A549 (cell line): ENCODE measurements around the gene ENGASE. TPM values are rescaled to one million over a fixed set of nuclear protein-coding genes. Genes with fewer than 3 reads are reported as not detected.

Experiments used
- ATAC-seq, 2 experiments: fragments of 200-7000 bp in 1 of 2; fragments of >200 bp in 1 of 2; cut with Nextera tagmentation in 1 of 2; cut with Tn5 transposase in 1 of 2; 3 replicates each; pipeline versions ENCODE4 v1.8.0 to v1.9.1; 2018 to 2020; ENCODE audit warnings: mild to moderate bottlenecking in 1 of 2, moderate library complexity in 1 of 2
- CTCF ChIA-PET: fragments of 300-600 bp; sonication (Branson Sonifier 250); formaldehyde crosslinking; extraction: SDS; loops from one replicate; lab custom pipeline; 2021; ENCODE audit warnings: antibody characterized with exemption, inconsistent platforms; lab: Yijun Ruan, JAX
- POLR2A ChIA-PET: fragments of 350-600 bp; formaldehyde crosslinking; extraction: SDS; loops from one replicate; lab custom pipeline; 2021; ENCODE audit warnings: antibody characterized with exemption, inconsistent platforms; lab: Yijun Ruan, JAX
- DNase-seq, 2 experiments: peaks; one replicate each; pipeline versions ENCODE4 v3.0.0 to v3.0.0-alpha.2; 2011 to 2016; ENCODE audit warnings: low read depth in 1 of 2, low spot score in 1 of 2
- FAIRE-seq: peaks from 2 replicates; lab custom pipeline; 2011; peaks lifted over from hg19 to GRCh38; lab: Jason Lieb, UNC
- H3K27ac ChIP-seq, 2 experiments: fragments of >200 bp; sonication (Bioruptor Twin); formaldehyde crosslinking; 3 replicates each; pipeline ENCODE4 v1.5.1; 2016 to 2017
- H3K4me1 ChIP-seq: fragments of >200 bp; sonication (Bioruptor Twin); formaldehyde crosslinking; 3 replicates; pipeline ENCODE4 v1.6.1; 2016
- H3K4me2 ChIP-seq: fragments of >200 bp; sonication (Bioruptor Twin); formaldehyde crosslinking; 3 replicates; pipeline ENCODE4 v1.6.1; 2016
- H3K4me3 ChIP-seq: fragments of >200 bp; sonication (Bioruptor Twin); formaldehyde crosslinking; 3 replicates; pipeline ENCODE4 v1.5.1; 2016
- H3K9me3 ChIP-seq: fragments of >200 bp; sonication (Bioruptor Twin); formaldehyde crosslinking; 3 replicates; pipeline ENCODE4 v1.6.1; 2016
- ATOH8 ChIP-seq: fragments of 250-450 bp; sonication (Bioruptor Pico); IDR thresholded peaks from 2 replicates; pipeline ENCODE4 v1.5.0; 2020; ENCODE audit warnings: low read depth, mild to moderate bottlenecking, moderate library complexity
- CBX8 ChIP-seq: fragments of 200-600 bp; sonication (generic); IDR thresholded peaks from 2 replicates; pipeline ENCODE4 v1.6.1; 2016
- CHD2 ChIP-seq: fragments of 150-350 bp; IDR thresholded peaks from 2 replicates; pipeline ENCODE4 v1.6.1; 2014; ENCODE audit warnings: low read length; ENCODE audit not compliant: partially characterized antibody
- EHF ChIP-seq: fragments of 250-450 bp; sonication (Bioruptor Pico); IDR thresholded peaks from 2 replicates; pipeline ENCODE4 v1.5.0; 2020; ENCODE audit warnings: mild to moderate bottlenecking
- ESRRA ChIP-seq: fragments of 150-350 bp; IDR thresholded peaks from 2 replicates; pipeline ENCODE4 v1.6.1; 2014; ENCODE audit warnings: mild to moderate bottlenecking, low read length, borderline replicate concordance
- FOSL2 ChIP-seq, 2 experiments: fragments of 450-650 bp in 1 of 2; fragments of >200 bp in 1 of 2; sonication (Bioruptor Twin) in 1 of 2; formaldehyde crosslinking; IDR thresholded peaks; 2 replicates each; pipeline versions ENCODE4 v1.5.0 to v1.6.1; 2016 to 2020; ENCODE audit warnings: mild to moderate bottlenecking in 1 of 2, moderate library complexity in 1 of 2
- GATA3 ChIP-seq: IDR thresholded peaks from 2 replicates; pipeline ENCODE4 v1.6.1; 2012; ENCODE audit warnings: borderline replicate concordance
- HDAC2 ChIP-seq: fragments of 200-600 bp; sonication (generic); IDR thresholded peaks from 2 replicates; pipeline ENCODE4 v1.6.1; 2016
- HES2 ChIP-seq: fragments of >200 bp; sonication (Bioruptor Twin); formaldehyde crosslinking; IDR thresholded peaks from 2 replicates; pipeline ENCODE4 v1.6.1; 2016
- HEYL ChIP-seq: fragments of 250-450 bp; sonication (Bioruptor Pico); IDR thresholded peaks from 2 replicates; pipeline ENCODE4 v1.8.0; 2021; ENCODE audit warnings: mild to moderate bottlenecking, moderate library complexity
- HMGXB4 ChIP-seq: fragments of 250-450 bp; sonication (Bioruptor Pico); IDR thresholded peaks from 2 replicates; pipeline ENCODE4 v1.5.0; 2021; ENCODE audit warnings: mild to moderate bottlenecking, moderate library complexity, borderline replicate concordance
- KDM1A ChIP-seq: fragments of 200-600 bp; sonication (generic); IDR thresholded peaks from 2 replicates; pipeline ENCODE4 v1.6.1; 2016; ENCODE audit warnings: low read depth, mild to moderate bottlenecking
- MAZ ChIP-seq: fragments of 150-350 bp; IDR thresholded peaks from 2 replicates; pipeline ENCODE4 v1.6.1; 2014; ENCODE audit warnings: antibody characterized with exemption, low read depth, low read length, borderline replicate concordance
- MYC ChIP-seq: IDR thresholded peaks from 2 replicates; pipeline ENCODE4 v1.6.1; 2012; ENCODE audit warnings: mild to moderate bottlenecking, inconsistent platforms, low read length, improper control_type of control experiment, borderline replicate concordance
- NPAS2 ChIP-seq: fragments of 250-450 bp; sonication (Bioruptor Pico); IDR thresholded peaks from 2 replicates; pipeline ENCODE4 v1.8.0; 2022; ENCODE audit warnings: mild to moderate bottlenecking, moderate library complexity, borderline replicate concordance
- PHF8 ChIP-seq: fragments of 200-600 bp; sonication (generic); IDR thresholded peaks from 2 replicates; pipeline ENCODE4 v1.6.1; 2016; ENCODE audit warnings: low read depth, mild to moderate bottlenecking, antibody characterized with exemption, moderate library complexity, borderline replicate concordance
- POLR2A ChIP-seq: IDR thresholded peaks from 2 replicates; pipeline ENCODE4 v1.6.1; 2012; ENCODE audit warnings: mild to moderate bottlenecking, low read length
- POLR2AphosphoS2 ChIP-seq: conservative IDR thresholded peaks from 2 replicates; pipeline ENCODE4 v1.6.1; 2012; ENCODE audit warnings: low read length, improper control_type of control experiment, inconsistent platforms
- RARB ChIP-seq: fragments of 250-450 bp; sonication (Bioruptor Pico); IDR thresholded peaks from 2 replicates; pipeline ENCODE4 v1.8.0; 2021; ENCODE audit warnings: mild to moderate bottlenecking, moderate library complexity
- RFX5 ChIP-seq: fragments of 450-650 bp; IDR thresholded peaks from 2 replicates; pipeline ENCODE4 v1.7.1; 2014; ENCODE audit warnings: antibody characterized with exemption, mild to moderate bottlenecking, moderate library complexity
- RNF2 ChIP-seq: fragments of 200-600 bp; sonication (generic); IDR thresholded peaks from 2 replicates; pipeline ENCODE4 v1.6.1; 2016; ENCODE audit warnings: low read depth, mild to moderate bottlenecking, antibody characterized with exemption, moderate library complexity, borderline replicate concordance
- TP53 ChIP-seq: fragments of 250-450 bp; sonication (Bioruptor Pico); IDR thresholded peaks from 2 replicates; pipeline ENCODE4 v1.5.0; 2021; ENCODE audit warnings: mild to moderate bottlenecking, moderate library complexity
- ZNF302 ChIP-seq: fragments of 250-450 bp; sonication (Bioruptor Pico); IDR thresholded peaks from 2 replicates; pipeline ENCODE4 v1.9.0; 2021; ENCODE audit warnings: inconsistent platforms, mild to moderate bottlenecking, moderate library complexity
- WGBS: methylation state at CpG from one replicate; pipeline ENCODE4 v1.1.6; 2017; ENCODE audit errors: missing lambda C conversion rate; 5-methylcytosine and 5-hydroxymethylcytosine counted together
- polyA plus RNA-seq, 4 experiments: library from polyadenylated mRNA; depleted of rRNA in 3 of 4; stranded (reverse); fragments of >200 nt; fragmentation: RNase III in 1 of 4; extraction: RNeasy Plus Mini Kit Qiagen cat#74134 plus additional on column Dnase treatment in 1 of 4; gene quantifications; 2 replicates in 3 of 4; 3 replicates in 1 of 4; pipeline ENCODE4 v1.2.3, GENCODE V29; 2011 to 2017

Gene ENGASE
- polyA plus RNA-seq, 2 of the 4 experiments (the other 2 are of a cell fraction) = 13.4 to 41.7 TPM

GRCh38 chr17:79070266-79070880, 4.3 kb upstream of the ENGASE start:
- H3K27ac ChIP-seq = no peak overlapping the region
- CTCF ChIA-PET = interaction anchor here (1.6 to 10.9 kb wide), 7 partner anchors 11 to 322 kb away, joined by 5 to 147 read pairs (median 14); no protein-coding TSS in a partner anchor
- H3K4me1 ChIP-seq = peaks cover 4% of the 10 kb centered on the region; the same call in 1 of the 3 replicates
- no peak overlapping the region for H3K4me2 ChIP-seq
- H3K4me3 ChIP-seq = no peak overlapping the region
- 74% methylated on average over 9 of the region's 9 CpGs for WGBS
- no peak for FAIRE-seq
- DNase-seq = no peak
- H3K9me3 ChIP-seq = no peaks in the 10 kb centered on the region
- TF ChIP-seq CHD2 (no peak), ZNF302 (CRISPR knock-in tag) (0 out of 2 replicates have a peak, but pooled peaks have one; percentile 19), HEYL (CRISPR knock-in tag) (no peak)
- TF ChIP-seq, all 56 proteins: peak for 1
- no peak for ATAC-seq
- POLR2A ChIA-PET = no interaction called here

- POLR2A ChIA-PET = no interaction called here
- WGBS = 83% methylated on average over 6 of the region's 6 CpGs
- CTCF ChIA-PET = interaction anchor here (0.8 to 10.9 kb wide), 11 partner anchors 9 to 330 kb away, joined by 3 to 147 read pairs (median 8); no protein-coding TSS in a partner anchor
Measured at GRCh38 chr17:79071161-79071740, 3.4 kb upstream of the ENGASE start.

GRCh38 chr17:79072544-79072943, 2.1 kb upstream of the ENGASE start:
- TF ChIP-seq POLR2AphosphoS2 (no peak), GATA3 (no peak), TP53 (CRISPR knock-in tag) (no peak), MYC (no peak), CBX8 (no peak), PHF8 (no peak), HDAC2 (no peak), RARB (no peak), ESRRA (no peak), POLR2A (no peak), NPAS2 (CRISPR knock-in tag) (no peak), HES2 (no peak), KDM1A (no peak), ATOH8 (CRISPR knock-in tag) (no peak), FOSL2 (IDR thresholded peaks at IDR 0.05) (no peak), FOSL2 (CRISPR knock-in tag; IDR thresholded peaks at IDR 0.05) (no peak), MAZ (no peak), EHF (CRISPR knock-in tag) (no peak), RFX5 (no peak), RNF2 (no peak)
- WGBS = 85% methylated on average over 10 of the region's 10 CpGs
- Histone ChIP-seq H3K4me2 (no peak overlapping the region), H3K9me3 (no peaks in the 10 kb centered on the region), H3K4me3 (no peak overlapping the region), H3K27ac (no peak overlapping the region), H3K4me1 (peaks cover 12% of the 10 kb centered on the region; the same call in 2 of the 3 replicates)
- DNase-seq (no peak), FAIRE-seq (no peak), ATAC-seq (no peak)
- ChIA-PET CTCF (interaction anchor here (0.6 to 10.9 kb wide), 14 partner anchors 8 to 321 kb away, joined by 3 to 147 read pairs (median 6); no protein-coding TSS in a partner anchor), POLR2A (no interaction called here)

More at GRCh38 chr17:79071161-79071740, 3.4 kb upstream of the ENGASE start:
- Histone ChIP-seq H3K4me1 (peaks cover 12% of the 10 kb centered on the region; the same call in 2 of the 3 replicates), H3K27ac (no peak overlapping the region), H3K9me3 (no peaks in the 10 kb centered on the region), H3K4me3 (no peak overlapping the region), H3K4me2 (no peak overlapping the region)
- TF ChIP-seq HMGXB4 (CRISPR knock-in tag) = no peak
- TF ChIP-seq RNF2 = no peak
- no peak for TF ChIP-seq GATA3
- FAIRE-seq (peak; percentile 56), DNase-seq (no peak), ATAC-seq (no peak)
